H1 (cell line): ENCODE data around the gene RRAS2. TPM values are rescaled to one million over a fixed set of nuclear protein-coding genes. Genes with fewer than 3 reads are reported as not detected.

Source experiments
- CTCF ChIA-PET: fragments of 300-600 bp; sonication (Branson Sonifier 250); formaldehyde crosslinking; loops from one replicate; lab custom pipeline; 2021; ENCODE audit not compliant: partially characterized antibody; lab: Charles Lee
- POLR2A ChIA-PET: fragments of 300-600 bp; sonication (Branson Sonifier 250); formaldehyde crosslinking; loops from one replicate; lab custom pipeline; 2021; ENCODE audit warnings: inconsistent platforms; ENCODE audit not compliant: partially characterized antibody; lab: Charles Lee
- DNase-seq, 2 experiments: peaks; one replicate each; pipeline versions ENCODE4 v3.0.0 to v3.0.0-alpha.2; 2010 to 2022; ENCODE audit warnings: low spot score in 2 of 2, low read depth in 1 of 2, mixed read lengths in 1 of 2
- FAIRE-seq: peaks from 2 replicates; lab custom pipeline; 2011; peaks lifted over from hg19 to GRCh38; lab: Jason Lieb, UNC
- H2AFZ ChIP-seq: 2 replicates; pipeline ENCODE4 v1.8.1; 2012; ENCODE audit warnings: low read length, inconsistent platforms
- H2AK5ac ChIP-seq: 2 replicates; pipeline ENCODE4 v1.6.1; 2013; ENCODE audit warnings: low read depth, low read length
- H2BK120ac ChIP-seq: replicated peaks from 2 replicates; pipeline ENCODE3; 2013; ENCODE audit warnings: low read depth, low read length, inconsistent platforms
- H2BK12ac ChIP-seq: 2 replicates; pipeline ENCODE4 v1.6.1; 2013; ENCODE audit warnings: low read depth, low read length
- H2BK15ac ChIP-seq: 2 replicates; pipeline ENCODE4 v1.6.1; 2013; ENCODE audit warnings: low read length
- H2BK20ac ChIP-seq: 2 replicates; pipeline ENCODE4 v1.6.1; 2013; ENCODE audit warnings: low read length
- H2BK5ac ChIP-seq: 2 replicates; pipeline ENCODE4 v1.6.1; 2013; ENCODE audit warnings: low read depth, low read length
- H3K14ac ChIP-seq: 2 replicates; pipeline ENCODE4 v1.6.1; 2013; ENCODE audit warnings: inconsistent platforms; ENCODE audit not compliant: insufficient read length
- H3K18ac ChIP-seq: 2 replicates; pipeline ENCODE4 v1.6.1; 2013; ENCODE audit warnings: low read length; ENCODE audit errors: extremely low read depth
- H3K23ac ChIP-seq: 2 replicates; pipeline ENCODE4 v1.6.1; 2013; ENCODE audit warnings: inconsistent platforms; ENCODE audit not compliant: insufficient read length
- H3K23me2 ChIP-seq: 2 replicates; pipeline ENCODE4 v1.6.1; 2013; ENCODE audit warnings: low read depth, low read length
- H3K27ac ChIP-seq: 2 replicates; pipeline ENCODE4 v1.6.1; 2011; ENCODE audit warnings: low read depth, low read length, inconsistent platforms
- H3K27me3 ChIP-seq, 4 experiments: replicated peaks in 1 of 4; 1 replicate in 1 of 4; 2 replicates in 3 of 4; pipeline versions ENCODE4 v1.6.1 to v1.8.1; 2011 to 2013; ENCODE audit warnings: low read length in 3 of 4, mild to moderate bottlenecking in 3 of 4, inconsistent platforms in 2 of 4, mixed read lengths in 2 of 4, moderate library complexity in 1 of 4; ENCODE audit not compliant: control insufficient read depth in 3 of 4, insufficient read depth in 3 of 4; ENCODE audit errors: extremely low read depth in 1 of 4
- H3K36me3 ChIP-seq, 4 experiments: 2 replicates each; pipeline versions ENCODE4 v1.6.1 to v1.8.1; 2011 to 2013; ENCODE audit warnings: mild to moderate bottlenecking in 4 of 4, low read length in 3 of 4, moderate library complexity in 2 of 4, control low read depth in 1 of 4, inconsistent platforms in 1 of 4; ENCODE audit not compliant: insufficient read depth in 4 of 4, control insufficient read depth in 2 of 4
- H3K4ac ChIP-seq: replicated peaks from 2 replicates; pipeline ENCODE3; 2013; ENCODE audit warnings: low read length, low read depth, mixed read lengths, inconsistent platforms; ENCODE audit not compliant: insufficient read length
- H3K4me1 ChIP-seq, 4 experiments: replicated peaks in 1 of 4; 1 replicate in 1 of 4; 2 replicates in 3 of 4; pipeline versions ENCODE4 v1.6.1 to v1.8.1; 2011 to 2013; ENCODE audit warnings: low read length in 3 of 4, inconsistent platforms in 2 of 4, mixed read lengths in 1 of 4; ENCODE audit not compliant: insufficient read depth in 4 of 4, control insufficient read depth in 3 of 4
- H3K4me2 ChIP-seq, 2 experiments: 2 replicates each; pipeline versions ENCODE4 v1.6.1 to v1.8.1; 2011 to 2013; ENCODE audit warnings: low read depth in 2 of 2, low read length in 2 of 2, control low read depth in 1 of 2, inconsistent platforms in 1 of 2, mild to moderate bottlenecking in 1 of 2; ENCODE audit not compliant: insufficient read depth in 1 of 2
- H3K4me3 ChIP-seq, 4 experiments: fragments of 200-600, 300-600 bp in 1 of 4; sonication (generic), shearing (Covaris generic), sonication (Bioruptor Twin) in 1 of 4; 2 replicates each; pipeline versions ENCODE4 v1.5.1 to v1.8.1; 2011 to 2016; ENCODE audit warnings: low read length in 4 of 4, low read depth in 3 of 4, control low read depth in 2 of 4, inconsistent platforms in 2 of 4, mild to moderate bottlenecking in 2 of 4, mixed read lengths in 1 of 4, moderate library complexity in 1 of 4; ENCODE audit not compliant: insufficient read depth in 2 of 4; ENCODE audit errors: extremely low read depth in 1 of 4
- H3K56ac ChIP-seq: replicated peaks from 2 replicates; pipeline ENCODE3; 2013; ENCODE audit warnings: low read depth, mild to moderate bottlenecking, mixed read lengths, low read length, inconsistent platforms; ENCODE audit not compliant: insufficient read length
- H3K79me1 ChIP-seq: 2 replicates; pipeline ENCODE4 v1.6.1; 2013; ENCODE audit warnings: low read depth, low read length, control low read depth
- H3K79me2 ChIP-seq, 2 experiments: 2 replicates each; pipeline versions ENCODE4 v1.6.1 to v1.8.1; 2012 to 2013; ENCODE audit warnings: low read length in 2 of 2, mild to moderate bottlenecking in 2 of 2, inconsistent platforms in 1 of 2; ENCODE audit not compliant: insufficient read depth in 2 of 2, control insufficient read depth in 1 of 2
- H3K9ac ChIP-seq, 4 experiments: replicated peaks in 1 of 4; 1 replicate in 1 of 4; 2 replicates in 3 of 4; pipeline versions ENCODE4 v1.6.1 to v1.8.1; 2011 to 2013; ENCODE audit warnings: low read depth in 3 of 4, low read length in 3 of 4, control low read depth in 2 of 4, mild to moderate bottlenecking in 2 of 4, moderate library complexity in 2 of 4, inconsistent platforms in 1 of 4; ENCODE audit errors: extremely low read depth in 1 of 4
- H3K9me3 ChIP-seq, 2 experiments: 2 replicates each; pipeline versions ENCODE4 v1.6.1 to v1.8.1; 2012 to 2013; ENCODE audit warnings: mild to moderate bottlenecking in 2 of 2, moderate library complexity in 2 of 2, control low read depth in 1 of 2, inconsistent platforms in 1 of 2, low read depth in 1 of 2, low read length in 1 of 2, mixed read lengths in 1 of 2; ENCODE audit not compliant: insufficient read depth in 2 of 2
- H4K20me1 ChIP-seq, 2 experiments: replicated peaks in 1 of 2; 2 replicates each; pipeline versions ENCODE3 to v1.8.1; 2011 to 2013; ENCODE audit warnings: inconsistent platforms in 2 of 2, low read length in 2 of 2, mild to moderate bottlenecking in 1 of 2; ENCODE audit not compliant: insufficient read depth in 2 of 2, control insufficient read depth in 1 of 2
- H4K5ac ChIP-seq: 2 replicates; pipeline ENCODE4 v1.6.1; 2013; ENCODE audit warnings: low read length, low read depth, mixed read lengths, inconsistent platforms; ENCODE audit not compliant: insufficient read length
- H4K8ac ChIP-seq: 2 replicates; pipeline ENCODE4 v1.8.0; 2013; ENCODE audit warnings: mild to moderate bottlenecking, moderate library complexity, low read length, inconsistent platforms; ENCODE audit not compliant: insufficient read depth; ENCODE audit errors: extremely low read depth
- H4K91ac ChIP-seq: replicated peaks from 2 replicates; pipeline ENCODE3; 2013; ENCODE audit warnings: low read length, mixed read lengths, inconsistent platforms; ENCODE audit not compliant: insufficient read length
- CHD1 ChIP-seq: IDR thresholded peaks from 2 replicates; pipeline ENCODE4 v1.6.1; 2012; ENCODE audit warnings: low read depth, low read length, improper control_type of control experiment
- KDM5A ChIP-seq: fragments of 200-600 bp; IDR thresholded peaks from 2 replicates; pipeline ENCODE4 v1.7.1; 2012; ENCODE audit warnings: mild to moderate bottlenecking, low read length, inconsistent platforms, mixed read lengths
- PHF8 ChIP-seq: fragments of 200-600 bp; sonication (generic); conservative IDR thresholded peaks from 2 replicates; pipeline ENCODE4 v1.7.1; 2012; ENCODE audit warnings: low read depth, mild to moderate bottlenecking, inconsistent platforms, low read length, moderate library complexity
- SAP30 ChIP-seq: fragments of 300-600 bp; sonication (generic); IDR thresholded peaks from 2 replicates; pipeline ENCODE4 v1.7.1; 2012; ENCODE audit warnings: low read length, moderate library complexity, mild to moderate bottlenecking, inconsistent platforms; ENCODE audit not compliant: insufficient read depth, insufficient replicate concordance
- SP2 ChIP-seq: IDR thresholded peaks from 2 replicates; pipeline ENCODE4 v1.6.1; 2012; ENCODE audit warnings: mild to moderate bottlenecking, low read length, inconsistent platforms
- SUZ12 ChIP-seq: fragments of 200-600 bp; sonication (generic); IDR thresholded peaks from 2 replicates; pipeline ENCODE4 v1.6.1; 2012; ENCODE audit warnings: mild to moderate bottlenecking, inconsistent platforms, low read length, moderate library complexity, mixed read lengths
- TAF1 ChIP-seq: IDR thresholded peaks from 2 replicates; pipeline ENCODE4 v1.6.1; 2011; ENCODE audit warnings: mild to moderate bottlenecking, low read depth, low read length
- ZNF274 ChIP-seq: IDR thresholded peaks from 2 replicates; pipeline ENCODE4 v1.7.0; 2012; ENCODE audit warnings: low read length, borderline replicate concordance; ENCODE audit errors: extremely low read depth
- WGBS, 2 experiments: shearing (Covaris generic) in 1 of 2; methylation state at CpG; one replicate each; pipeline versions ENCODE4 v1.1.6 to v1.1.7; 2013 to 2015; ENCODE audit warnings: low lambda C conversion rate in 2 of 2, mixed read lengths in 2 of 2, inconsistent platforms in 1 of 2, low coverage in 1 of 2, missing lambda C conversion rate in 1 of 2; ENCODE audit not compliant: insufficient replicate concordance in 2 of 2, insufficient coverage in 1 of 2, insufficient read length in 1 of 2; ENCODE audit errors: extremely low coverage in 1 of 2, missing lambda C conversion rate in 1 of 2; 5-methylcytosine and 5-hydroxymethylcytosine counted together
- polyA plus RNA-seq, 7 experiments: library from polyadenylated mRNA; depleted of rRNA in 3 of 7; stranded (reverse) in 5 of 7; unstranded in 2 of 7; fragments of >200 nt in 5 of 7; fragments of 200-250 nt in 2 of 7; gene quantifications; 1 replicate in 5 of 7; 2 replicates in 1 of 7; 4 replicates in 1 of 7; pipeline versions ENCODE4 v1.2.1 to v1.2.3, GENCODE V29; 2011 to 2013; ENCODE audit warnings: missing spikeins in 2 of 7, mixed read lengths in 2 of 7
- total RNA-seq: library from RNA; stranded (reverse); fragmentation: NEBNext Ultra II Directional; extraction: Animal tissue kit (Norgen Biotek cat#: 25700); gene quantifications from 2 replicates; pipeline ENCODE4 v1.2.1, GENCODE V29; 2021

The RRAS2 gene
- total and polyA plus RNA-seq, 2 of the 8 experiments (the other 6 are each of a cell fraction or from before 2014, with no cell fraction given), result 72.3 to 234 TPM

GRCh38 chr11:14331476-14332136 is 27.4 kb downstream of the RRAS2 start:
- H4K91ac ChIP-seq, result no peak overlapping the region
- peaks cover 5 to 29% (median 11%) of the 10 kb centered on the region in 4 experiments; a peak in 6 of 7 replicates for H3K4me1 ChIP-seq
- no peaks in the 10 kb centered on the region for H3K36me3 ChIP-seq
- H3K27ac ChIP-seq, result no peak overlapping the region
- no peak overlapping the region for H2BK20ac ChIP-seq
- no peak overlapping the region for H4K8ac ChIP-seq
- peak; percentile 42 for FAIRE-seq
- H3K18ac ChIP-seq, result no peak overlapping the region
- H3K4me3 ChIP-seq, result no peak overlapping the region
- H3K14ac ChIP-seq, result no peak overlapping the region
- H3K23me2 ChIP-seq, result peaks cover 6% of the 10 kb centered on the region; the same call in 1 of the 2 replicates
- H2AFZ ChIP-seq, result no peak overlapping the region
- peaks cover 47 to 98% of the 10 kb centered on the region in 2 experiments for H3K79me2 ChIP-seq
- no peak overlapping the region for H3K4ac ChIP-seq
- H3K23ac ChIP-seq, result no peak overlapping the region
- WGBS, 2 experiments, result 84% methylated on average over 6 of the region's 6 CpGs; no CpG with 5 or more reads in 1 of the 2 experiments
- ChIA-PET POLR2A (interaction anchor here (0.7 to 1.2 kb wide), 6 partner anchors 8 to 19 kb away, joined by 3 to 6 read pairs (median 4); no protein-coding TSS in a partner anchor), CTCF (interaction anchor here (0.7 to 1.8 kb wide), 4 partner anchors 10 to 85 kb away, joined by 3 to 6 read pairs (median 3); no protein-coding TSS in a partner anchor)
- H3K56ac ChIP-seq, result no peak overlapping the region
- H2BK5ac ChIP-seq, result no peak overlapping the region
- H3K27me3 ChIP-seq, result no peaks in the 10 kb centered on the region
- DNase-seq, result no peak
- H2AK5ac ChIP-seq, result no peak overlapping the region
- no peaks in the 10 kb centered on the region for H3K9me3 ChIP-seq
- no peak overlapping the region for H4K5ac ChIP-seq
- no peak overlapping the region for H2BK12ac ChIP-seq
- no peak overlapping the region for H2BK120ac ChIP-seq
- peaks cover 4 to 6% of the 10 kb centered on the region in 2 experiments for H4K20me1 ChIP-seq
- H2BK15ac ChIP-seq, result no peak overlapping the region
- no peaks in the 10 kb centered on the region; the same call in none of the 2 replicates for H3K79me1 ChIP-seq
- H3K9ac ChIP-seq, result no peak overlapping the region
- H3K4me2 ChIP-seq, result peak overlapping the region in 1 of 2 experiments; percentile 20; a peak in 1 of 4 replicates
- TF ChIP-seq KDM5A, result no peak
- no peak for TF ChIP-seq TAF1
- TF ChIP-seq ZNF274, result no peak
- no peak for TF ChIP-seq SUZ12
- no peak for TF ChIP-seq SP2
- TF ChIP-seq CHD1, result no peak
- TF ChIP-seq PHF8, result no peak
- no peak for TF ChIP-seq SAP30
